Spleen (tissue), 7 donors: ENCODE data around the gene PFDN6.

Experiments
- POLR2AphosphoS5 ChIP-seq, 3 donors: sonication (generic); formaldehyde crosslinking; IDR thresholded peaks; one replicate each; pipeline ENCODE4 v1.5.1; 2017; ENCODE audit warnings: antibody characterized with exemption in 3 of 3
- TF ChIP-seq, protein P1 (sequence below), 11 experiments: fragments of 200-600 bp in 7 of 11; fragments of 450-650 bp in 4 of 11; sonication (generic) in 4 of 11; IDR thresholded peaks in 8 of 11; conservative IDR thresholded peaks in 3 of 11; 1 replicate in 7 of 11; 2 replicates in 4 of 11; pipeline versions ENCODE4 v1.4.0 to v1.8.0; 2016 to 2021; ENCODE audit warnings: antibody characterized with exemption in 11 of 11, inconsistent platforms in 4 of 11, mild to moderate bottlenecking in 1 of 11
- donor health status: DM: no; HTN: no; CAD: no; lungs with moderate emphysema.
- donor health status: DM: no; HTN: no; CAD: no.
- donor health status: DM: no; HTN: no; CAD: no.

DNA sequence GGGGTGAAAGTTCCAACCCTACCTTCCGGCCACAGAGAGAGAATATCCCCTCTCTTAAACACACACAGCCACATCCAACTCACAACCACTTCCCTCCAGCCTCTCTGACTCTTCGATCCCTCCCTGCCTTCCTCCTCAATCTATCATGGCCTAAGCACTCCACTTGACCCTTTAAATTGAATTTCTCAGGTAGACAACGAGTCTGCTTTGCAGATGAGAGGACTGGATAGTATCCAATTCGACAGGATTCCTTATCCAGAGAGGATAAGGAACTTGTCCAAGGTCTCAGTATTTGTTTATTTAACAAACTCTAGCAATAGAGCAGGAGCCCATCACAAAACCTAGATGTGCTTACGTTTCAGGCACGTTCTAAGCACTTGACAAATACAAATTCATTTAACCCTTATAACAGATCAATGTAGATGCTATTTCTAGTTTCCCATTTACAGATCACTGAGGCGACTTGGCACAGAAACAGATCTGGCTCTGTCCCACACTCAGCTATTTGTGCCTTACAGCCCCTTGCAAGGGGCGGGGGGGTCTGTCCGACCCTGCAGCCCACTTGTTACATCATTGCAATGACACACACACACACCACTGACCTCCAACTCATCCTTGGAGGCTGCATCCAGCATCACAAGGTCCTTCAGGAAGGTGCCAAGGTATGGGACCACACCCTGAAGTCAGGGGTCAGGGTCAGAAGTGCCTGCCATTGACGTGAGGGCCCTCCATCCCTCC, 4.9 kb downstream of the PFDN6 start:
- TF ChIP-seq, protein P1, sequence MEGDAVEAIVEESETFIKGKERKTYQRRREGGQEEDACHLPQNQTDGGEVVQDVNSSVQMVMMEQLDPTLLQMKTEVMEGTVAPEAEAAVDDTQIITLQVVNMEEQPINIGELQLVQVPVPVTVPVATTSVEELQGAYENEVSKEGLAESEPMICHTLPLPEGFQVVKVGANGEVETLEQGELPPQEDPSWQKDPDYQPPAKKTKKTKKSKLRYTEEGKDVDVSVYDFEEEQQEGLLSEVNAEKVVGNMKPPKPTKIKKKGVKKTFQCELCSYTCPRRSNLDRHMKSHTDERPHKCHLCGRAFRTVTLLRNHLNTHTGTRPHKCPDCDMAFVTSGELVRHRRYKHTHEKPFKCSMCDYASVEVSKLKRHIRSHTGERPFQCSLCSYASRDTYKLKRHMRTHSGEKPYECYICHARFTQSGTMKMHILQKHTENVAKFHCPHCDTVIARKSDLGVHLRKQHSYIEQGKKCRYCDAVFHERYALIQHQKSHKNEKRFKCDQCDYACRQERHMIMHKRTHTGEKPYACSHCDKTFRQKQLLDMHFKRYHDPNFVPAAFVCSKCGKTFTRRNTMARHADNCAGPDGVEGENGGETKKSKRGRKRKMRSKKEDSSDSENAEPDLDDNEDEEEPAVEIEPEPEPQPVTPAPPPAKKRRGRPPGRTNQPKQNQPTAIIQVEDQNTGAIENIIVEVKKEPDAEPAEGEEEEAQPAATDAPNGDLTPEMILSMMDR (IDR thresholded peaks at IDR 0.05 in 8 of 11, conservative IDR thresholded peaks at IDR 0.05 in 3 of 11) = no peak
- no peak for TF ChIP-seq POLR2AphosphoS5 (IDR thresholded peaks at IDR 0.05)
